ENCODE results near the gene DISP2.

GRCh38 chr15:40407330-40407990, 49.4 kb downstream of the DISP2 start:
- TF ChIP-seq CTCF (IDR thresholded peaks at IDR 0.05) = no peak
- TF ChIP-seq POLR2A (IDR thresholded peaks at IDR 0.05) = no peak
